Stimulated activated CD4-positive, alpha-beta T cell treated with anti-CD3 and anti-CD28 coated beads, Interleukin-15, amount 100 ng/mL, for 48 hours (primary cell): ENCODE data around the gene CDC42EP5.

Source experiments
- DNase-seq, 2 donors: peaks; one replicate each; pipeline ENCODE4 v3.0.0-alpha.2; 2020; ENCODE audit warnings: low read depth in 2 of 2

The CDC42EP5 gene

DNA sequence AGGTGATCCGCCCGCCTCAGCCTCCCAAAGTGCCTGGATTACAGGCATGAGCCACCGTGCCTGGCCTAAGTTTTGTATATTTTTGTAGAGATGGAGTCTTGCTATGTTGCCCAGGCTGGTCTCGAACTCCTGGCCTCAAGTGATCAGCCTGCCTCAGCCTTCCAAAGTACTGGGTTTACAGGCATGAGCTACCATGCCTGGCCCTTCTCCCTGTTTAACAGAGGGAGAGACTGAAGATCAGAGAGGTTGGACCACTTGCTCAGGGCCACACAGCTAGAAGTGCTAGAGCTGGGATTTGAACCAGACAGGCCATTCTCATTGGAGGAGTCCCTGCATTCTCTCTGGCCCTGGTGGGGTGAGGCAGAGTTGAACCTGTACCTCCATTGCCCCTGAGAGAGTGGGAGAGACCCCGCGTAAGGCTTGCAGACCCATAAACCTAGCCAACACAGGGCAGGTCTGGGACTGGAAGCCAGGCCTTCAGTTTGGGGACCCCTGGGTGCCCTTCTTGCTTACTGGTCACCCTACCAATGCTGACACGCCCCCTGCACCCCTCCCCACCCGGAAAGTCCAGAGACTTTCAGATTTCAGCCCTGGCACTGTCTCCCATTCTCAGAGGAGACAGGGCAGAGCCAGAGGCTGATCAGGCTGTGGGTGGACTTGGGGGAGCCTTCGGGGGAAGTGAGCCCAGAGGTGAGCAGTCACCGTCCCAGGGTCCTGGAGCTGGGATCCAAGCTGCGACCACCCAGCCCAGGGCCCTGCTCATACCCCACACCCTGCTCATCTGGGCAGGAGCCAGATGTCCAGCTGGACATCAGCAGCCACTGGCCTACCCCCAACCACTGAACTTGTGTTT, 44.5 kb downstream of the CDC42EP5 start:
- no peak for DNase-seq

- DNase-seq: no peak
Observed at GRCh38 chr19:54427586-54427985, 45.5 kb downstream of the CDC42EP5 start.

- DNase-seq: no peak
Observed at GRCh38 chr19:54426291-54426931, 46.7 kb downstream of the CDC42EP5 start.

- no peak for DNase-seq
Observed at GRCh38 chr19:54425382-54425723, 47.7 kb downstream of the CDC42EP5 start.

DNA sequence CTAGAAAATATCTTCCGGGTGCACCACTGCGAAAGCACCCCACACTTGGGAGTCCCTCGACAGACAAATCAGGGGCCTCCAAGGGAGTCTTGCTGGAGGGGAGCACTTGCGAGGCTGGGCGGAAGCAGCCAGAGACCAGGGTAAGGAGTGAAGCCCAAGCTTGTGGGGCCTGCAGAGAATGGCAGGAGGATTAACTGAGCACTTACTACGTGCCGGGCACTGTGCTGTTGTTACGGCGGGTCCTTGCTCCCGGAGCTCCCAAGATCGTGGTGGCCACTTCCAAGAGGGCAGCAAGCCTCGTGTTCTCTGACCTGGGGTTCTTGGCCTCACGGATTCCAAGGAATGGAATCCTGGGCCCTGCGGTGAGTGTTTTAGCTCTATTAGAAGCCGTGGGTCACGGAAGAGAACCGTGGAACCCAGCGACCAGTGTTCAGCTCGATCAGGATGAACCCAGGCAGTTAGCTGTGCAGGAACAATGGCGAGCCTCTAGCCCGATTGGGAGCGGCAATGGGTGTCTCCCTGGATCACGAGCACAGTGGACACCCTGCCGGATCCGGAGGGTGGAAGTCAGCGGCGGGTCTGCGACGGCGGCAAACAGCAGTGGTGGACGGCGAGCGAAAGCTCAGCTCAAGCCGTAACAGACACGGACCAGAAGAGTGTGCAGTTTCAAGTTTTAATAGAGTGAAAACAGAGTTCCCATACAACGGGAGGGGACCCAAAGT, 48.3 kb downstream of the CDC42EP5 start:
- no peak for DNase-seq

DNA sequence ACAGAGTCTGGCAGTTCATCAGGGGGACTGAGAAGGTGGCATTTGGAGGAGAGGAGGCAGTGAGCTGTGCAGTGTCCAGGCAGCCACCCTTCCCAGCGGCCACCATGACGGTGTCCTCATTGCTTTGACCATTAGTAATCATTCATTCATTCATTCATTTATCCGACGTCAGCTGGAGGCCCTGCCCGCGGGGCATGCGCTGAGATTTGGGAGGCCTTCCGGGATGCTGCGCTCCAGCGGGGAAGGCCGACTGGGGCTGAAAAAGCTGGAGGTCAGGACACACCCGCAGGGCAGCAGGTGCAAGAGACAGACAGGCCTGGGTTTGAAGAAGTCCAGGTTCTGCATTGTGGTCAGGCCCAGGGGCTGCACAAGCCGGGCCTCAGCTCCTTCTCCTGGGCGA, 48.9 kb downstream of the CDC42EP5 start:
- DNase-seq: no peak

GRCh38 chr19:54422136-54422535, 51.0 kb downstream of the CDC42EP5 start:
- no peak for DNase-seq

GRCh38 chr19:54421521-54421920, 51.6 kb downstream of the CDC42EP5 start:
- DNase-seq: no peak

- no peak for DNase-seq
Observed at GRCh38 chr19:54421169-54421516, 52.0 kb downstream of the CDC42EP5 start.

DNA sequence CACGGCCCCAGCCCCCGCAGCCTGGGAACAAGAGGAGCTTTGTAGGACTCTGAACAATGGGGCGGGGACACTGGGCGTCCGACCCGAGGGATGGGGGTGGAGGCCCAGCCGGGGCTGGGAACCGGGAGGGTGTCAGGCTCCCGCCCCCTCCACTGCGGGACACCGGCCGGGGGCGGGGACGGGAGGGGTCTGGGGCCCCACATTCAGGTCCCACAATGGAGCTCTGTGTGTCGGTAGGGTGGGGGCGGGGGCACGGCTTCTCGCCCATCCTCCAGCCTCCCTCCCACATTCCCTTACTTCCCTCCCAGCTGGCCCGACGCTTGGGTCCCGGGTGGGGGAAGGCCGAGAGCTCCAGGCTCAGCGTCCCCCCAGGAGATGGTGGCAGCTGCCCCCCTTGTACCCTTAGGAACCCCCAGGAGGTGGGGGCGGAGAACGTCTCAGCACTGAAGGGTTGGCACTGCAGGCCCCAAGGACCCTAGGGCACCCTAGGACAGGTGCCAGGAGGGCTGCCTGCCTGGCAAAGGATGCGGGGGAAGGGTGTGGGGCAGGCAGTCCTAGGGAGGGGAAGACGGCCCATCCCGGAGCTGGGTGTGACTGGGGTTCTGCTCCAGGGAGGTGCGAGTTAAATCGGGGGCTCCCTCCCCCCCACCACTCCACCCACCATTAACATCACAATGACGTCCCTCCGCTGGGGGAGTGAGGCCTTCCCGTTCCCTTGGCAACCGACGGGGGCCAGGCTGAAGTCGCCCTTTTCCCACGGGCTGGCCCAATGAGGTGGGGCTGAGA, 52.5 kb downstream of the CDC42EP5 start:
- no peak for DNase-seq

DNA sequence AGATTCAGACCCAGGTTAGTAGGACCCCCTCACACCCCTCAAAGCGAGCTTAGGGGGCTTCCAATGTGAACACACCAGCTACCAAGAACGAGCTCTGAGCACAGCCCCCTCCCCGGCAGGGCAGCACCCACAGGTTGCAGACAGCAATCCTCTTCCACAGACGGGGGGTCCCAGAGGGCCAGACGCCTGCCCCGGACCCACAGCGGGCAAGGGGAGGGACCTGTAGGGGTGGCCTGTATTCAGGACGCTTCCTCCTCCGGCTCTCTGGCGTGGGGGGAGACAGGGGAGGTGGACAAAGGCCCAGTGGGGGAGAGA, 53.1 kb downstream of the CDC42EP5 start:
- no peak for DNase-seq

- DNase-seq: no peak
Observed at GRCh38 chr19:54418930-54419800, 53.9 kb downstream of the CDC42EP5 start.

- no peak for DNase-seq
Observed at GRCh38 chr19:54418030-54418929, 54.8 kb downstream of the CDC42EP5 start.

GRCh38 chr19:54416695-54417491, 56.2 kb downstream of the CDC42EP5 start:
- DNase-seq: no peak

DNA sequence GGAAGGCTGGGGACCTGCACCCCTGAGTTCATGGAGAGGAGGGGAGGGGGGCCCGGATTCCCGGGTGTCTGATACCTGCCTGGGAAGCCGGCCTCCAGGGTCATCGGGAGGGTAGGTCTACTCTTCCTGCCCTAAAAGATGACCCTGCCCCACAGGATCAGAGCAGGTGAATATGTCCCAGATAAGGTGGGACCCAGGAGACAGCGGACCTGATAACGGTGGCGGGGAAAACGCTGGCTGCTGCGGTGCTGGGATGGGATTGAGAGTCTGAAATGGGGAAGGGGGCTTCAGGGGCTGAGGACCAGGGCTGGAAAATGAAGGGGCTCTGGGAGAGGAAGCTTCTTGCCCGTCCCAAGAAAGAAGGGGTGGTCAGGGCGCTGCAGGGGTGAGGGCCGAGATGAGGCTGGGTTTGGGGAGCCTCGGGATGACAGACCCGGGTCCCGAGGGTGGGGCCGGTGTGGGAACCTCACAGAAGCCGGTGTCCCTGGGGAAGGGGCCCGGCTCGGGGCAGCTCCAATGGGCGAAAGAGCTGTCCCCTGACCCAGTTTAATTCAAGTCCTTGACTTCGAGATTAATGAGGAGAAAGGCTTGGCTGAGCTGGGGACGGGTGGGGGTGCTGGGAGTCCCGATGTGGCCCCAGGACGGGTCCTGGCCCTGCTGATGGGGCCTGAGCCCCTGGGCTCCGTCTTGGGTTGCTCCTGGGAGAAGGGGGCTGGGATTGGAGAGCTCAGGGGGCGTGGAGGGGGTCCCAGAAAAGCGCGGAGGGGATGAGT, 57.0 kb downstream of the CDC42EP5 start:
- DNase-seq: no peak

DNA sequence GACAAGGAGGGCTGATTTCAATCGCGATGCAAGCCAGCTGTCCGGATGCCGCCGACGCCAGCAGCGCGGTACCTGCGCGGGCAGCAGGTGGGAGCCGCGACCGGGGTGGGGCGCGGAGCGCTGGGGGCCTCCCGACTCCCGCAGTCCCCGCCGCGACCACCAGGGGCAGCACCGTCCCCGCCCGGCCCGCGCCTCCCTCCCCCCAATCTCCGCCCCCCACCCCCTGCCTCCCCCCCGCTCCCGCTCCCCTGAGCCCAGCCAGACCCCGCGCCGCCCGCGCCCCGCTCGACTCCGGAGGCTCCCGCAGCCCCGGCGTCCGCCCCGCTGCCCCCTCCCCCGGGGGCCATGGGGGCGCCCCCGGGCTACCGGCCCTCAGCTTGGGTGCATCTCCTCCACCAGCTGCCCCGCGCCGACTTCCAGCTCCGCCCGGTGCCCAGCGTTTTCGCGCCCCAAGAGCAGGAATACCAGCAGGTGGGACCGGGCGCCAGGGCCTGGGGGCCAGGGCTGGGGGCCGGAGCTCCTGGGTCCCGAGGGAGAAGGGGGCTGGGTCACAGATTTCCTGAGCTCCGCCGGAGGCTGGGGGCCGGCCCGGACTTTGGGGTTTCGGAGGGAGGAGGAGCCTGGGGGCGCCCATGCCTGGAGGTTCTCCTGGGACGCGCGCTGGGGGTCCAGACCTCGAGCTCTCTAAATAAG, 57.7 kb downstream of the CDC42EP5 start, which contains the start of gene TTYH1:
Gene TTYH1, plus strand, starts transcription at position 257 of the 693 bp plus-strand sequence. Its CDS starts 89 bp downstream, at position 346.
- no peak for DNase-seq
